Common myeloid progenitor, CD34-positive (primary cell): Measurements from ENCODE around the gene ZFR2.

ENCODE experiments used
- CTCF ChIA-PET: fragments of 350-600 bp; sonication (Branson Sonifier 250); formaldehyde crosslinking; loops from one replicate; lab custom pipeline; 2021; ENCODE audit warnings: antibody characterized with exemption; lab: Charles Lee
- POLR2A ChIA-PET: fragments of 350-600 bp; sonication (Branson Sonifier 250); formaldehyde crosslinking; loops from one replicate; lab custom pipeline; 2021; ENCODE audit warnings: antibody characterized with exemption; lab: Charles Lee
- DNase-seq, 3 donors: peaks; one replicate each; pipeline versions ENCODE4 v3.0.0 to v3.0.0-alpha.2; 2013
- H3K27ac ChIP-seq, 2 experiments: 1 replicate in 1 of 2; 2 replicates in 1 of 2; pipeline ENCODE4 v1.7.0; 2013; ENCODE audit warnings: inconsistent platforms in 2 of 2, low read length in 2 of 2, mild to moderate bottlenecking in 2 of 2, low read depth in 1 of 2, moderate library complexity in 1 of 2; ENCODE audit not compliant: severe bottlenecking in 2 of 2, insufficient read depth in 1 of 2, poor library complexity in 1 of 2
- H3K27me3 ChIP-seq, 5 experiments: replicated peaks in 2 of 5; 1 replicate in 3 of 5; 2 replicates in 2 of 5; pipeline versions ENCODE4 v1.6.1 to v1.7.0; 2013; ENCODE audit warnings: low read length in 4 of 5, mild to moderate bottlenecking in 2 of 5, moderate library complexity in 2 of 5, inconsistent platforms in 1 of 5; ENCODE audit not compliant: insufficient read depth in 5 of 5, control insufficient read depth in 4 of 5
- H3K36me3 ChIP-seq, 4 experiments: 1 replicate in 2 of 4; 2 replicates in 2 of 4; pipeline versions ENCODE4 v1.6.1 to v1.7.0; 2013; ENCODE audit warnings: low read length in 3 of 4, control low read depth in 1 of 4, mild to moderate bottlenecking in 1 of 4; ENCODE audit not compliant: control insufficient read depth in 4 of 4, insufficient read depth in 4 of 4
- H3K4me1 ChIP-seq, 4 experiments: 1 replicate in 3 of 4; 2 replicates in 1 of 4; pipeline versions ENCODE4 v1.6.1 to v1.7.1; 2013; ENCODE audit warnings: low read length in 3 of 4, mild to moderate bottlenecking in 3 of 4, control low read depth in 1 of 4, inconsistent platforms in 1 of 4, moderate library complexity in 1 of 4; ENCODE audit not compliant: control insufficient read depth in 4 of 4, insufficient read depth in 4 of 4; ENCODE audit errors: control extremely low read depth in 1 of 4
- H3K4me3 ChIP-seq, 7 experiments: 1 replicate in 4 of 7; 2 replicates in 3 of 7; pipeline versions ENCODE4 v1.5.1 to v1.7.0; 2013; ENCODE audit warnings: mild to moderate bottlenecking in 7 of 7, low read length in 6 of 7, moderate library complexity in 6 of 7, inconsistent platforms in 2 of 7, low read depth in 2 of 7, control low read depth in 1 of 7; ENCODE audit not compliant: insufficient read depth in 4 of 7, control insufficient read depth in 1 of 7; ENCODE audit errors: extremely low read depth in 1 of 7
- H3K9me3 ChIP-seq, 5 experiments: 1 replicate in 4 of 5; 2 replicates in 1 of 5; pipeline versions ENCODE4 v1.6.1 to v1.7.1; 2013; ENCODE audit warnings: low read length in 4 of 5, mild to moderate bottlenecking in 2 of 5, inconsistent platforms in 1 of 5, low read depth in 1 of 5, moderate library complexity in 1 of 5; ENCODE audit not compliant: control insufficient read depth in 4 of 5, insufficient read depth in 2 of 5; ENCODE audit errors: control extremely low read depth in 1 of 5
- WGBS: methylation state at CpG from one replicate; pipeline ENCODE4 v1.1.5; 2013; ENCODE audit not compliant: insufficient coverage; 5-methylcytosine and 5-hydroxymethylcytosine counted together

Gene ZFR2

GRCh38 chr19:3771000-3771905 is 97.6 kb downstream of the ZFR2 start:
- Histone ChIP-seq H3K4me1 (no peaks in the 10 kb centered on the region), H3K9me3 (no peaks in the 10 kb centered on the region), H3K4me3 (no peak overlapping the region), H3K27me3 (no peaks in the 10 kb centered on the region), H3K27ac (no peak overlapping the region), H3K36me3 (peaks cover 0 to 25% (median 20%) of the 10 kb centered on the region in 4 experiments)
- WGBS, result 94% methylated on average over 16 of the region's 35 CpGs
- DNase-seq, result no peak
- ChIA-PET CTCF (interaction anchor here (1.5 to 2.0 kb wide), 2 partner anchors 9 kb away, joined by 4 to 5 read pairs; partner anchors contain the start of genes APBA3 and MRPL54), POLR2A (interaction anchor here (0.9 kb wide), 1 partner anchor 8 kb away, joined by 4 read pairs; the partner anchor contains the start of gene MRPL54)

GRCh38 chr19:3770136-3770999 is 98.5 kb downstream of the ZFR2 start:
- no peak overlapping the region for H3K4me3 ChIP-seq
- CTCF ChIA-PET, result interaction anchor here (2.0 kb wide), 1 partner anchor 9 kb away, joined by 5 read pairs; no protein-coding TSS in a partner anchor
- H3K36me3 ChIP-seq, result peaks cover 0 to 27% (median 22%) of the 10 kb centered on the region in 4 experiments
- no peaks in the 10 kb centered on the region for H3K27me3 ChIP-seq
- 97% methylated on average over 49 of the region's 53 CpGs for WGBS
- H3K27ac ChIP-seq, result no peak overlapping the region
- no peaks in the 10 kb centered on the region for H3K9me3 ChIP-seq
- POLR2A ChIA-PET, result interaction anchor here (0.9 kb wide), 1 partner anchor 8 kb away, joined by 4 read pairs; the partner anchor contains the start of gene MRPL54
- DNase-seq, result no peak
- H3K4me1 ChIP-seq, result no peaks in the 10 kb centered on the region

- Histone ChIP-seq H3K27ac (no peak overlapping the region), H3K4me1 (no peaks in the 10 kb centered on the region), H3K36me3 (peaks cover 0 to 31% (median 26%) of the 10 kb centered on the region in 4 experiments), H3K27me3 (no peaks in the 10 kb centered on the region), H3K4me3 (no peak overlapping the region), H3K9me3 (no peaks in the 10 kb centered on the region)
- no peak for DNase-seq
- POLR2A ChIA-PET, result no interaction called here
- CTCF ChIA-PET, result interaction anchor here (2.0 kb wide), 1 partner anchor 10 kb away, joined by 5 read pairs; no protein-coding TSS in a partner anchor
- 95% methylated on average over 17 of the region's 17 CpGs for WGBS
These were observed 99.3 kb downstream of the ZFR2 start for GRCh38 chr19:3769494-3769893.

GRCh38 chr19:3768748-3769099 is 100.1 kb downstream of the ZFR2 start:
- ChIA-PET POLR2A (no interaction called here), CTCF (no interaction called here)
- no peaks in the 10 kb centered on the region for H3K27me3 ChIP-seq
- DNase-seq, result no peak
- 84% methylated on average over 6 of the region's 7 CpGs for WGBS
- H3K4me1 ChIP-seq, result no peaks in the 10 kb centered on the region
- no peaks in the 10 kb centered on the region for H3K9me3 ChIP-seq
- H3K4me3 ChIP-seq, result no peak overlapping the region
- no peak overlapping the region for H3K27ac ChIP-seq
- H3K36me3 ChIP-seq, result peaks cover 0 to 31% (median 26%) of the 10 kb centered on the region in 4 experiments

GRCh38 chr19:3768015-3768747 is 100.7 kb downstream of the ZFR2 start:
- H3K27me3 ChIP-seq, result no peaks in the 10 kb centered on the region

GRCh38 chr19:3767050-3767449 is 101.8 kb downstream of the ZFR2 start:
- H3K9me3 ChIP-seq, result no peaks in the 10 kb centered on the region
- H3K36me3 ChIP-seq, result peaks cover 0 to 31% (median 26%) of the 10 kb centered on the region in 4 experiments
- no peak overlapping the region for H3K27ac ChIP-seq
- POLR2A ChIA-PET, result no interaction called here
- CTCF ChIA-PET, result interaction anchor here (0.9 to 1.1 kb wide), 2 partner anchors 11 to 13 kb away, joined by 3 read pairs; no protein-coding TSS in a partner anchor
- H3K4me3 ChIP-seq, result no peak overlapping the region
- WGBS, result 95% methylated on average over 21 of the region's 23 CpGs
- no peaks in the 10 kb centered on the region for H3K27me3 ChIP-seq
- DNase-seq, result no peak
- H3K4me1 ChIP-seq, result peaks cover 0 to 6% (median 5%) of the 10 kb centered on the region in 4 experiments

More at GRCh38 chr19:3768015-3768747, 100.7 kb downstream of the ZFR2 start:
- H3K27ac ChIP-seq, result no peak overlapping the region
- H3K36me3 ChIP-seq, result peaks cover 0 to 31% (median 26%) of the 10 kb centered on the region in 4 experiments
- DNase-seq, result no peak
- WGBS, result 93% methylated on average over 14 of the region's 25 CpGs
- POLR2A ChIA-PET, result no interaction called here
- no peaks in the 10 kb centered on the region for H3K9me3 ChIP-seq
- no peak overlapping the region for H3K4me3 ChIP-seq
- CTCF ChIA-PET, result interaction anchor here (1.1 kb wide), 1 partner anchor 12 kb away, joined by 3 read pairs; no protein-coding TSS in a partner anchor
- H3K4me1 ChIP-seq, result peaks cover 0 to 4% (median 2%) of the 10 kb centered on the region in 4 experiments
